ENCODE measurements around the gene AMPD3.

Gene AMPD3

DNA sequence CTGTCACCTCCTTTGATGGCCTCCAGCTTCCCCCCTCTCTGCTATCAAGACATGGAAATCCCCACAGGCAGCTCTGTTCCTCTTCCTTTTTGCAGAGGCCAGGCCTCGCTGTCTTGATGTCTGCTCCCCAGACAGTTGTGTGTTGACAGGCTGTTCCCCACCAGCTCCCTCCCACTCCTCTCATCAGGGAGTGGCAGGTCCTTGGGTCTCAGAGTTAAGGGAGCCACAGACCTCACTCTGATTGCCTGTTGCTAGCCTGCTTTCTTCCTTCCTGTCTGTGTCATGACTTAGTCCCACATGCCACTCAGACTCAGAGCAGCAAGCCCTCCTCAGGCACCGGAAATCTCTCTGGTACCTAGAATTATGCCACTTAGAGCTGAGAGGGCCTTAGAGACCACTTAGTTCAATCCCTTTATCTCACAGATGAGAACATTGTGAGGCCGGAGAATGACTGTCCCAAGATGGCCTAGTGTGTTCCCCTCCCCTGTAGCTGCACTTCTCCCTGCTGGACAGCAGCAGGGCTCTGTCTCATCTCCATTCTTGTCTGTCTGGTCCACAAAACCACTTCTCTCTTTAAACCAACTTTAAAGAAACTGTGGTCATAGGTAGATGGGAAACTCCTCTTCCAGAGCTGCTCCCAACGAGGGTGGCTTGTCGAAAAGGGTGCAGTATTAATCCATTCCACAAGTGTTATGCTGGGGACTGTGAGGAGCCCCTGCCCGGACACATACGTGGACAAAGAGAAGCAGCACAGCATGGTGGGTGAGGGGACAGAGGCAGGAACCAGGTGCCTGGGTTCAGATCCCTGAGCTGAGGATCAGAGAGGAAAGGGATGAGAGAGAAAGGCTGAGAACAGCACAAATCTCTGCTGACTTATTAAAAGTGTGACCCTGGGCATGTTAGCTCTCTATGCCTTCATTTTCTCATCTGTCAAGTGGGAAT lies 4.2 kb downstream of the AMPD3 start:
- H3K27me3 ChIP-seq (ENCODE audit: insufficient read depth, low read depth, severe bottlenecking): no peaks in the 10 kb centered on the region
- peak; percentile 59 for DNase-seq
- TF ChIP-seq, protein P1, sequence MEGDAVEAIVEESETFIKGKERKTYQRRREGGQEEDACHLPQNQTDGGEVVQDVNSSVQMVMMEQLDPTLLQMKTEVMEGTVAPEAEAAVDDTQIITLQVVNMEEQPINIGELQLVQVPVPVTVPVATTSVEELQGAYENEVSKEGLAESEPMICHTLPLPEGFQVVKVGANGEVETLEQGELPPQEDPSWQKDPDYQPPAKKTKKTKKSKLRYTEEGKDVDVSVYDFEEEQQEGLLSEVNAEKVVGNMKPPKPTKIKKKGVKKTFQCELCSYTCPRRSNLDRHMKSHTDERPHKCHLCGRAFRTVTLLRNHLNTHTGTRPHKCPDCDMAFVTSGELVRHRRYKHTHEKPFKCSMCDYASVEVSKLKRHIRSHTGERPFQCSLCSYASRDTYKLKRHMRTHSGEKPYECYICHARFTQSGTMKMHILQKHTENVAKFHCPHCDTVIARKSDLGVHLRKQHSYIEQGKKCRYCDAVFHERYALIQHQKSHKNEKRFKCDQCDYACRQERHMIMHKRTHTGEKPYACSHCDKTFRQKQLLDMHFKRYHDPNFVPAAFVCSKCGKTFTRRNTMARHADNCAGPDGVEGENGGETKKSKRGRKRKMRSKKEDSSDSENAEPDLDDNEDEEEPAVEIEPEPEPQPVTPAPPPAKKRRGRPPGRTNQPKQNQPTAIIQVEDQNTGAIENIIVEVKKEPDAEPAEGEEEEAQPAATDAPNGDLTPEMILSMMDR (IDR thresholded peaks at IDR 0.05; ENCODE audit: low read depth, low read length): no peak
- peak overlapping the region; percentile 34 for H3K27ac ChIP-seq
- peaks cover 41% of the 10 kb centered on the region for H3K36me3 ChIP-seq
- H3K4me3 ChIP-seq (ENCODE audit: low read depth, low read length): peak overlapping the region; percentile 11; the same call in 1 of the 2 replicates
- H3K9me3 ChIP-seq (ENCODE audit: severe bottlenecking): no peaks in the 10 kb centered on the region

DNA sequence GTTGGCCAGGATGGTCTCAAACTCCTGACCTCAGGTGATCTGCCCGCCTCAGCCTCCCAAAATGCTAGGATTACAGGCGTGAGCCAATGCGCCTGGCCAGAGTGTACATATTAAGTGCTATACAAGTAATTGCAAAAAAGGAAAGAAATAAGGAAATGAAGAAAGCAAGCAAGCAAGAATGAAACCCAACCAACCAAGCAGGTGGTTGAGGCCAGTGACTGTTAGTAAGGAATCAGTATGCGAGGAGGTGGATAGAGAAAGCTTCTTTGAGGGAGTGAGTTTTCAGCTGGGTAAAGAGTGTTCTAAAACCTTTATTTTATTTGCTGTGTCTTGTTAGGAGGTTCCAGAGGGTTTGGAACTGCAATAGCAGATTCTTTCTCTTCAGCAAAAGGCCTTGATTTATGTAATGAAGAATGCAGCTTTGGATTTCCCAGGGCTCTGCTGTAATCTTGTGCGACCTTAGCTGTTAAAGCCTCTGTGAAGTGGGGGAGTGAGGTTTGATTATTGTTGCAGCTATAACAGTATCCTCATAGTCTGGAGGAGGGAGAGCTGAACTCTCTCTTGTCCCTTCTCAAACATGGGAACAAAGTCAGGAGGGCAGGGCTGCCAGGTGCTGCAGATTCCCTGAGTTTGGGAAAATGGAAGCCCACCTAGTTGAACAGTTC lies 5.7 kb downstream of the AMPD3 start:
- Histone ChIP-seq H3K36me3 (peaks cover 56% of the 10 kb centered on the region), H3K27ac (no peak overlapping the region), H3K27me3 (ENCODE audit: insufficient read depth, low read depth, severe bottlenecking) (no peaks in the 10 kb centered on the region), H3K4me3 (ENCODE audit: low read depth, low read length) (no peak overlapping the region), H3K9me3 (ENCODE audit: severe bottlenecking) (no peaks in the 10 kb centered on the region)
- TF ChIP-seq, protein P1 (IDR thresholded peaks at IDR 0.05; ENCODE audit: low read depth, low read length): no peak
- no peak for DNase-seq

DNA sequence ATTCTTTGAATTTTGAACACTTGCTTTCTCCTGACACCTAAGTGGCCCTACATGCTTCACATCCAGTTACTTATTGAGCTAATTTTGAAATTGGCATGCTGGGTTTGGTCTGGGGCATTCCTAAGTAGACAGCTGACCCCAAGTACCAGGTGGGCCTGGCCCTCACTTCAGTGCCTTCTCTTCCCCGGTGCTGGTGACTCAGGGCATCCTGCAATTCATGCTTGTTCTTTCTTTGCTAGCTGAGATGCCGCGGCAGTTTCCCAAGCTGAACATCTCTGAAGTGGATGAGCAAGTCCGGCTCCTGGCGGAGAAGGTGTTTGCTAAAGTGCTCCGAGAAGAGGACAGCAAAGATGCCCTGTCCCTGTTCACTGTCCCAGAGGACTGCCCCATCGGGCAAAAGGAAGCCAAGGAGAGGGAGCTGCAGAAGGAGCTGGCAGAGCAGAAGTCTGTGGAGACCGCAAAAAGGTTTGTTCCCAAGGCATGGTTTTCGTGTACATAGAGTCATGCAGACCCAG lies 6.3 kb downstream of the AMPD3 start:
- Histone ChIP-seq H3K27me3 (ENCODE audit: insufficient read depth, low read depth, severe bottlenecking) (no peaks in the 10 kb centered on the region), H3K9me3 (ENCODE audit: severe bottlenecking) (peaks cover 2% of the 10 kb centered on the region), H3K36me3 (peaks cover 61% of the 10 kb centered on the region), H3K4me3 (ENCODE audit: low read depth, low read length) (no peak overlapping the region), H3K27ac (no peak overlapping the region)
- TF ChIP-seq, protein P1 (IDR thresholded peaks at IDR 0.05; ENCODE audit: low read depth, low read length): no peak
- DNase-seq: no peak

DNA sequence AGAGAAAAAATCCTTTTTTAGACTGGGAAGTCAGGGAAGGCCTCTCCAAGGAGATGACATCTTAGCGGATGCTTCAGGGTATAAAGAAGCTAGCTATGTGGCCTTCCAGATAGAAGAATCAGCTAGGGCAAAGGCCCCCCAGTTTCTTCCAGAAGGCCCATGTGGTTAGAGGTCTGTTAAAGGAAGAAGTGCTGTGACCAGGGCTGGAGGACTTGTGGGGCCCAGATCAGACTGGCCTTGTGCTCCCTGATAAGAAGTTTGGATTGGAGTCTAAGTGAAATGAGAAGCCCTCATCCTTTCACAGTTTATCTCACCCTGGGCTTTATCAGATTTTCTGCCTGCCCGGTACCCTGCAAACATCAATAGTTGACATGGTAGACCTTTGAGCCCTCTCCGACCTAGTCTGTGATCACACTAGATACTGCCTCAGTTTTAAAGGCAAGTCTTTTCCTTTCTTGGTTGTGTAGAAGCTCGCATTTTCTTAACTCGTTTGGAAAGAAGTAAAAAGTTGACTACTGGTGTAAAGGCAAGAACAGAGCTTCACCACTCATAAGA lies 7.8 kb downstream of the AMPD3 start:
- Histone ChIP-seq H3K9me3 (ENCODE audit: severe bottlenecking) (peaks cover 10% of the 10 kb centered on the region), H3K36me3 (peaks cover 73% of the 10 kb centered on the region), H3K27me3 (ENCODE audit: insufficient read depth, low read depth, severe bottlenecking) (no peaks in the 10 kb centered on the region), H3K27ac (no peak overlapping the region), H3K4me3 (ENCODE audit: low read depth, low read length) (no peak overlapping the region)
- TF ChIP-seq, protein P1 (IDR thresholded peaks at IDR 0.05; ENCODE audit: low read depth, low read length): no peak
- DNase-seq: no peak

DNA sequence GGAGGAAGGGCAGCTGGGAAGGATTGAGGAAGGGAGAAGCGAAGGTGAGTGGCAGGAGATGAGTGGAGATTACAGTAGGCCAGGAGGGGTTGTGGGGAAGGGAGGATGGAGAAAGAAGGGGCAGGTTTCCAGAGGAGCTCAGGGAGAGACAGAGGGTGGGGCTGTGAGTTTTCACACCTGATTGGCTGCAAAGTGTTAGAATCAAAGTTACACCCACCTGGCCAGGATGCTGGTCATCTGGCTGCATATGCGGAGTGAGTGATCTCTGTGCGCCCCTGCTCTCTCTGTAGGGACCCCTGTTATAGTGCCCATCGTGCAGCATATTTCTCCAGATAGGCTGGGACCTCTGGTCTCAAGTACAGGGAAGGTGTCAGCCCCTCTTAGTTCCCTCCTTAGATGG lies 18.3 kb downstream of the AMPD3 start:
- TF ChIP-seq, protein P1 (IDR thresholded peaks at IDR 0.05; ENCODE audit: low read depth, low read length): no peak
- H3K4me3 ChIP-seq (ENCODE audit: low read depth, low read length): no peak overlapping the region
- H3K36me3 ChIP-seq: peaks cover 51% of the 10 kb centered on the region
- DNase-seq: no peak
- no peak overlapping the region for H3K27ac ChIP-seq
- H3K9me3 ChIP-seq (ENCODE audit: severe bottlenecking): peaks cover 5% of the 10 kb centered on the region
- H3K27me3 ChIP-seq (ENCODE audit: insufficient read depth, low read depth, severe bottlenecking): no peaks in the 10 kb centered on the region

All from WERI-Rb-1 (cell line).